HG03108 (cell line): Measurements from ENCODE around the gene RAN.
"Not testable (repeated sequence)": the region's sequence is repeated elsewhere in the genome, so short reads cannot be mapped to it uniquely, and the experiment has no call there.

Source experiments
- ATAC-seq: cut with Tn5 transposase; IDR thresholded peaks from one replicate; pipeline ENCODE4 v1.9.1; 2021; ENCODE audit warnings: moderate library complexity; ENCODE audit not compliant: unreplicated experiment

Gene RAN

GRCh38 chr12:130871286-130872178, at the start of gene RAN:
Gene RAN (plus strand): TSS chr12:130872066. CDS start chr12:130872594, 528 bp downstream.
- peak; percentile 71 for ATAC-seq

- no peak for ATAC-seq
These were observed 46.1 kb upstream of the RAN start for GRCh38 chr12:130825771-130826150.

GRCh38 chr12:130826151-130826801, 45.6 kb upstream of the RAN start:
- no peak for ATAC-seq

GRCh38 chr12:130827432-130827831, 44.4 kb upstream of the RAN start:
- ATAC-seq = no peak

- no peak for ATAC-seq
These were observed 43.0 kb upstream of the RAN start for GRCh38 chr12:130828895-130829294.

- no peak for ATAC-seq
These were observed 42.2 kb upstream of the RAN start for GRCh38 chr12:130829391-130830245.

- no peak for ATAC-seq
These were observed 41.7 kb upstream of the RAN start for GRCh38 chr12:130830246-130830551.

- ATAC-seq = no peak
These were observed 40.6 kb upstream of the RAN start for GRCh38 chr12:130831246-130831645.

- ATAC-seq = no peak
These were observed 39.9 kb upstream of the RAN start for GRCh38 chr12:130831876-130832405.

GRCh38 chr12:130832561-130833209, 39.2 kb upstream of the RAN start:
- no peak for ATAC-seq

- ATAC-seq = no peak
These were observed 36.9 kb upstream of the RAN start for GRCh38 chr12:130835011-130835410.

- no peak for ATAC-seq
These were observed 36.4 kb upstream of the RAN start for GRCh38 chr12:130835436-130835835.

GRCh38 chr12:130838284-130838950, 33.4 kb upstream of the RAN start:
- ATAC-seq = no peak

GRCh38 chr12:130838951-130839769, 32.7 kb upstream of the RAN start, which contains the start of gene STX2:
Gene STX2 (minus strand): TSS chr12:130839250. CDS start chr12:130839099, 151 bp downstream.
- ATAC-seq = peak; percentile 93

- no peak for ATAC-seq
These were observed 32.0 kb upstream of the RAN start for GRCh38 chr12:130839770-130840404.

GRCh38 chr12:130846369-130846768, 25.5 kb upstream of the RAN start:
- ATAC-seq = no peak

- no peak for ATAC-seq
These were observed 24.8 kb upstream of the RAN start for GRCh38 chr12:130847112-130847511.

GRCh38 chr12:130848105-130848504, 23.8 kb upstream of the RAN start:
- not testable (repeated sequence) for ATAC-seq
